Measurements from ENCODE around the gene SLC25A51.

The SLC25A51 gene

GRCh38 chr9:37908283-37908682, 4.4 kb upstream of the SLC25A51 start:
- Histone ChIP-seq H3K4me3 (no peak overlapping the region), H3K9me3 (ENCODE audit: low read depth, low read length) (no peaks in the 10 kb centered on the region), H3K27ac (no peak overlapping the region), H3K9ac (ENCODE audit: insufficient read length) (no peak overlapping the region), H3K36me3 (ENCODE audit: insufficient read depth, low read length) (no peaks in the 10 kb centered on the region)
- no peak for TF ChIP-seq FOXP2 (optimal IDR thresholded peaks at IDR 0.05; ENCODE audit: control extremely low read depth, extremely low read length, insufficient read depth)
- TF ChIP-seq POLR2AphosphoS5 (IDR thresholded peaks at IDR 0.05; ENCODE audit: borderline replicate concordance, low read depth, low read length): no peak
- TF ChIP-seq EZH2 (IDR thresholded peaks at IDR 0.05): no peak
- DNase-seq (ENCODE audit: low read depth, low spot score): no peak

DNA sequence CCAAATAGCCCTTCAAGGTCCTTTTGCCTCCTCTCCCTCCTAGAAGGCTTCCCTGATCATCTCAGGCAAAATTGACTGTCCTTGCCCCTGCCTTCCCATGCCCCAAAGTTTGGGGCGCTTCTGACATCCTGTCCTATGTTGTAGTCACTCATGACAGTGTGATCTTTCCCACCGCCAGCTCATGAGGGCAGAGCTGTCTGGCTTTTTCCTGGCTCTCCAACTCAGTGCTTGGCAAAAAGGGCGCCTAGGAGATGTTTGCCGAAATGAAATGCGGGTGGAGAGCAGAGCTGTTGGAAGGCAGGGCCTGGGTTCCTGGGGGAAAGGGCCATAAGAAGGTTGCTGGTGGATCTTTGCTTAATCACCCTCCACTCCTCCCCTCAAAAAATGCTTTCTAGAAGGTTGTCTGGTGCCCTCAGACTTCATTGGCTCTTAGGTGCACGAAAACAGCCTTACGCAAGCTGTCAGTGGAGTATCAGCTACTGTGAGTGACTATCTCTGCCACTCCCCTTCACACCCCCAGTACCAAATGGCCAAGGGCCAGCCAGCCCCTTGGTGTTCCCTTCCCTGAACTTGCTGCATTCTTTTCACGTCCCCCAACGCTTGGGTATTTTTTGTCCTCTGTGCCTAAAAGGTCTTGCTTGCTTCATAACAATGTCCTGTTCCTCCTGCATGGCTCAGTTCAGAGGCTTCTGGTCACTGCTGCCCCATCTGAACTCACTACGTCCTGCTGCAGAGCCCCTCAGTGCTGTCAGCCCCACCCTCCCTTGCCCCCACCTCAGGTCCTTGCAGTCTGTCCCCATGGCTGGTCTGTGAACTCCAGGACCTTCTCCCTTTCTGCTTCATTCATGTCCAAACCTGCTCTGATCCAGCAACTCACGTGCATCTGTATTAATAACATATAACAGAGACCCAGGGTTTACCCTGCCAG, 2.6 kb upstream of the SLC25A51 start:
- H3K9ac ChIP-seq (ENCODE audit: insufficient read length): no peak overlapping the region
- no peaks in the 10 kb centered on the region for H3K9me3 ChIP-seq (ENCODE audit: low read depth, low read length)
- no peak overlapping the region for H3K27ac ChIP-seq
- TF ChIP-seq EZH2 (IDR thresholded peaks at IDR 0.05) (no peak), FOXP2 (optimal IDR thresholded peaks at IDR 0.05; ENCODE audit: control extremely low read depth, extremely low read length, insufficient read depth) (no peak), POLR2AphosphoS5 (IDR thresholded peaks at IDR 0.05; ENCODE audit: borderline replicate concordance, low read depth, low read length) (no peak)
- no peak for DNase-seq (ENCODE audit: low read depth, low spot score)
- no peaks in the 10 kb centered on the region for H3K36me3 ChIP-seq (ENCODE audit: insufficient read depth, low read length)
- H3K4me3 ChIP-seq: no peak overlapping the region

GRCh38 chr9:37905776-37906175, 1.8 kb upstream of the SLC25A51 start:
- Histone ChIP-seq H3K9ac (ENCODE audit: insufficient read length) (no peak overlapping the region), H3K4me3 (no peak overlapping the region), H3K27ac (no peak overlapping the region), H3K9me3 (ENCODE audit: low read depth, low read length) (no peaks in the 10 kb centered on the region), H3K36me3 (ENCODE audit: insufficient read depth, low read length) (no peaks in the 10 kb centered on the region)
- no peak for DNase-seq (ENCODE audit: low read depth, low spot score)
- no peak for TF ChIP-seq FOXP2 (optimal IDR thresholded peaks at IDR 0.05; ENCODE audit: control extremely low read depth, extremely low read length, insufficient read depth)
- TF ChIP-seq EZH2 (IDR thresholded peaks at IDR 0.05): no peak
- TF ChIP-seq POLR2AphosphoS5 (IDR thresholded peaks at IDR 0.05; ENCODE audit: borderline replicate concordance, low read depth, low read length): no peak

- peak overlapping the region; percentile 99 for H3K4me3 ChIP-seq
- no peak overlapping the region for H3K27ac ChIP-seq
- no peaks in the 10 kb centered on the region for H3K36me3 ChIP-seq (ENCODE audit: insufficient read depth, low read length)
- DNase-seq (ENCODE audit: low read depth, low spot score): no peak
- TF ChIP-seq EZH2 (IDR thresholded peaks at IDR 0.05): no peak
- no peak for TF ChIP-seq FOXP2 (optimal IDR thresholded peaks at IDR 0.05; ENCODE audit: control extremely low read depth, extremely low read length, insufficient read depth)
- no peak for TF ChIP-seq POLR2AphosphoS5 (IDR thresholded peaks at IDR 0.05; ENCODE audit: borderline replicate concordance, low read depth, low read length)
- H3K9ac ChIP-seq (ENCODE audit: insufficient read length): no peak overlapping the region
- no peaks in the 10 kb centered on the region for H3K9me3 ChIP-seq (ENCODE audit: low read depth, low read length)
Observed at GRCh38 chr9:37905131-37905505, 1.2 kb upstream of the SLC25A51 start.

DNA sequence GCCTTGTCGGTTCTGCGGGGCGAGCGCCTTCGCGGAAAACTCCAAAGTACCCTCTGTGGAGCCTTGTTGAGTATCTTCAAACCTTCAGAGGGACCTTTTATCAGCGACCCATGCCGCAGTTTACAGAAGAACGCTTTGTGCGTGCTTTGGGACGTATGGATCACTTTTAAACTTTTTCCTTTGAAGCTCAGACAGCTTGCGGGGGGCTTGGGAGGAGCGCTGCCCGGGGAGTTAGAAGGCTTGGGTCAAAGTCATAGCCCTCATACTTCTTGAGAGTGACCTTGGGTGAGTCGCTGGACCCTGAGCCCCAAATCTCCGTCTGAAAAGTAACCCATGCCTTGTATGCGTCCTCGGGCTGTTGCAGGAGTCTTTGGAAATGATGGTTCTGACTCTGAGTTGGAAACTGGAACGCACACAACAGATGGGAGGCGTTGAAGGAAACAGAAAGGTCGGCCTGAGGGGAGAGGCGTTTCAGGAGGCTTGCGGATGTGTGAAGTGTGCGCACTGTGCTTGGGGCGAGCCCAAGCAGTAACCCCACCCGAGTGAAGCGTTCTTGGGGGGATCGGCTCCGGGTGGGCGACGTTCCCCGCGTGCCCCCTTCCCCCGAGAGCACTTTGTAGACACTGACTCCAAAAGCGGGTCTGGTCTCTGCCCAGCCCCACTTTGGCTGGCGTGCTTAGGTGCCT, 661 bp upstream of the SLC25A51 start:
- Histone ChIP-seq H3K4me3 (peak overlapping the region; percentile 99), H3K27ac (no peak overlapping the region), H3K36me3 (ENCODE audit: insufficient read depth, low read length) (no peaks in the 10 kb centered on the region), H3K9me3 (ENCODE audit: low read depth, low read length) (no peaks in the 10 kb centered on the region), H3K9ac (ENCODE audit: insufficient read length) (peak overlapping the region; percentile 78)
- TF ChIP-seq FOXP2 (optimal IDR thresholded peaks at IDR 0.05; ENCODE audit: control extremely low read depth, extremely low read length, insufficient read depth): no peak
- no peak for TF ChIP-seq EZH2 (IDR thresholded peaks at IDR 0.05)
- TF ChIP-seq POLR2AphosphoS5 (IDR thresholded peaks at IDR 0.05; ENCODE audit: borderline replicate concordance, low read depth, low read length): no peak
- DNase-seq (ENCODE audit: low read depth, low spot score): no peak

- H3K9me3 ChIP-seq (ENCODE audit: low read depth, low read length): no peaks in the 10 kb centered on the region
- TF ChIP-seq FOXP2 (optimal IDR thresholded peaks at IDR 0.05; ENCODE audit: control extremely low read depth, extremely low read length, insufficient read depth) (no peak), POLR2AphosphoS5 (IDR thresholded peaks at IDR 0.05; ENCODE audit: borderline replicate concordance, low read depth, low read length) (no peak), EZH2 (IDR thresholded peaks at IDR 0.05) (no peak)
- H3K27ac ChIP-seq: no peak overlapping the region
- no peak for DNase-seq (ENCODE audit: low read depth, low spot score)
- peaks cover 8% of the 10 kb centered on the region for H3K36me3 ChIP-seq (ENCODE audit: insufficient read depth, low read length)
- H3K9ac ChIP-seq (ENCODE audit: insufficient read length): peak overlapping the region; percentile 78
- H3K4me3 ChIP-seq: peak overlapping the region; percentile 99
Observed at GRCh38 chr9:37902796-37903646, 906 bp downstream of the SLC25A51 start.

DNA sequence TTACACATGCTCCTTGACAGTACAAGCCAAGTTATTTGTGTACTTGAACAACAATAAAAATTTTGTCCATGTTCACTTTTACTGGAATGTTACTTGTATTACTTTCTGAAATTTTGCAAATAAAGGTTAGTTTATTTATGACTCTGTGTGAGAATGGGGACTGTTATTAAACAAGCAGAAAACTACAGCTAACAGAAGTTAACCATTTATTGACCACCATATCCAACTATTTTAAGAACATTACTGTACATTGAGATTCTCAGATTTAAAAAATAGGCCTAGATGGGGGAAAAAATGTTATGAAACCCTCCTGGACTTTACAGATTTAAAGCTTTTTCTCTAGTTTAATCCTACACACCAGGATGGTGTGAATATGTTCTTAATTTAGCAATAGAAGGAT, 1.8 kb downstream of the SLC25A51 start:
- DNase-seq (ENCODE audit: low read depth, low spot score): no peak
- peaks cover 12% of the 10 kb centered on the region for H3K36me3 ChIP-seq (ENCODE audit: insufficient read depth, low read length)
- peak overlapping the region; percentile 78 for H3K9ac ChIP-seq (ENCODE audit: insufficient read length)
- H3K9me3 ChIP-seq (ENCODE audit: low read depth, low read length): no peaks in the 10 kb centered on the region
- peak overlapping the region; percentile 99 for H3K4me3 ChIP-seq
- TF ChIP-seq FOXP2 (optimal IDR thresholded peaks at IDR 0.05; ENCODE audit: control extremely low read depth, extremely low read length, insufficient read depth): no peak
- no peak for TF ChIP-seq POLR2AphosphoS5 (IDR thresholded peaks at IDR 0.05; ENCODE audit: borderline replicate concordance, low read depth, low read length)
- no peak for TF ChIP-seq EZH2 (IDR thresholded peaks at IDR 0.05)
- H3K27ac ChIP-seq: no peak overlapping the region

- DNase-seq (ENCODE audit: low read depth, low spot score): no peak
Observed at GRCh38 chr9:37899041-37899440, 4.9 kb downstream of the SLC25A51 start.

More at GRCh38 chr9:37899041-37899440, 4.9 kb downstream of the SLC25A51 start:
- Histone ChIP-seq H3K9ac (ENCODE audit: insufficient read length) (no peak overlapping the region), H3K4me3 (no peak overlapping the region), H3K27ac (no peak overlapping the region), H3K9me3 (ENCODE audit: low read depth, low read length) (no peaks in the 10 kb centered on the region), H3K36me3 (ENCODE audit: insufficient read depth, low read length) (peaks cover 28% of the 10 kb centered on the region)
- no peak for TF ChIP-seq EZH2 (IDR thresholded peaks at IDR 0.05)
- TF ChIP-seq FOXP2 (optimal IDR thresholded peaks at IDR 0.05; ENCODE audit: control extremely low read depth, extremely low read length, insufficient read depth): no peak
- no peak for TF ChIP-seq POLR2AphosphoS5 (IDR thresholded peaks at IDR 0.05; ENCODE audit: borderline replicate concordance, low read depth, low read length)

Data from SK-N-MC (cell line).